ENCODE data around the gene DENND2D. TPM values are rescaled to one million over a fixed set of nuclear protein-coding genes. Genes with fewer than 3 reads are reported as not detected.

Gene DENND2D
- total and polyA plus RNA-seq, 10 of the 15 experiments (the other 5 are each of a cell fraction or from before 2014, with no cell fraction given): 149 to 375 (median 172) TPM

DNA sequence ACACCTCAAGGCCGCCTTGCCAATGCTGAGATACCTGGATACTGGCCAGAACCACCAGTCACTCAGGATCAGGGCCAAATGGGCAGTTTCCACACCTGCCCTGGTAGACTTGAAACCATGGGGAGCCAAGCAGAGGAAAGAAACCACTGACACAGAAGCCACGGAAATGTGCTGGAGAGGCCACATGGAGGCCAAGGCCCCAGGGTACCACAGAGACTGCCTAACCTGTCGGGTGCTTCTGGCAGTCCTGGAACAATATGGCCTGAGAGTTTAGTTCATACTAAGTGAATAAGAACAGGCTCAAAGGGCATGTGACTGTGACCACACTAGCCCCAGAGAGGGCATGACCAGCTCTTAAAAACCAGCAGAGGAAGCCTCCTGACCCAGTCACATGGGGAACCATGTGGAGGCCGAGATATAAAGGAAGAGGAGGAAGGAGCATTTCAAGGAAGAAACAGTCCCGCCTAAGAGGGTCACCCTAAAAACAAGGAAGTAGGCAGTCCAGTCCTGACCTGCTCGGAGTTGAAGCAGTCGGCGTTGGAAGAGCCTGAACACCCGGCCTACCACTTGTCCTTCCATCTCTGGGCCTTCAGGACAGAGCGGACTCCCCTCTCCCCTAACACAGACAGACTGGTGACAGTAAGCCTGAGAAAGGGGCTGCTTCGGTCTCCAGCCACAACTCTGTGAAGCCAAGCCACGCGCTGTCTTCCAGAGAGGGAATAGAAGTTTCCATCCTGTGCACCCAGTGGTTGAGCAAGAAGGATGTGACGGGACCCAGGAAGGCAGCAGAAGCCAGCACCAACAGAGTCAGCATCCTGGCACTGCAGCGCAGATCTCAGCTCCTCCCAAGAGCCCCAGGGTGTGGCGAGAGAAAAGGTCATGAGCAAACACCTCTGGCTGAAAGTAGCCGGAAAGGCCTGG, at the start of gene DENND2D (continued):
- TF ChIP-seq ASH2L (IDR thresholded peaks at IDR 0.05; ENCODE audit: borderline replicate concordance, low read depth): no peak
- TF ChIP-seq LARP7 (IDR thresholded peaks at IDR 0.05): peak; percentile 90; the same call in 1 of the 2 replicates
- TF ChIP-seq SUZ12 (IDR thresholded peaks at IDR 0.05; ENCODE audit: unreplicated experiment): no peak
- no peak for TF ChIP-seq JUND (IDR thresholded peaks at IDR 0.05; ENCODE audit: low read depth, low read length)
- no peak for TF ChIP-seq HDAC2 (IDR thresholded peaks at IDR 0.05)
- no peak for TF ChIP-seq SRF (IDR thresholded peaks at IDR 0.05; ENCODE audit: low read depth in 2 of 2, low read length in 2 of 2)
- peak; percentile 3; the same call in 1 of the 2 replicates for TF ChIP-seq BACH1 (IDR thresholded peaks at IDR 0.05; ENCODE audit: borderline replicate concordance)
- TF ChIP-seq FOXK2 (IDR thresholded peaks at IDR 0.05): no peak
- TF ChIP-seq, protein P1, sequence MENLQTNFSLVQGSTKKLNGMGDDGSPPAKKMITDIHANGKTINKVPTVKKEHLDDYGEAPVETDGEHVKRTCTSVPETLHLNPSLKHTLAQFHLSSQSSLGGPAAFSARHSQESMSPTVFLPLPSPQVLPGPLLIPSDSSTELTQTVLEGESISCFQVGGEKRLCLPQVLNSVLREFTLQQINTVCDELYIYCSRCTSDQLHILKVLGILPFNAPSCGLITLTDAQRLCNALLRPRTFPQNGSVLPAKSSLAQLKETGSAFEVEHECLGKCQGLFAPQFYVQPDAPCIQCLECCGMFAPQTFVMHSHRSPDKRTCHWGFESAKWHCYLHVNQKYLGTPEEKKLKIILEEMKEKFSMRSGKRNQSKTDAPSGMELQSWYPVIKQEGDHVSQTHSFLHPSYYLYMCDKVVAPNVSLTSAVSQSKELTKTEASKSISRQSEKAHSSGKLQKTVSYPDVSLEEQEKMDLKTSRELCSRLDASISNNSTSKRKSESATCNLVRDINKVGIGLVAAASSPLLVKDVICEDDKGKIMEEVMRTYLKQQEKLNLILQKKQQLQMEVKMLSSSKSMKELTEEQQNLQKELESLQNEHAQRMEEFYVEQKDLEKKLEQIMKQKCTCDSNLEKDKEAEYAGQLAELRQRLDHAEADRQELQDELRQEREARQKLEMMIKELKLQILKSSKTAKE (IDR thresholded peaks at IDR 0.05; ENCODE audit: low read depth, poor library complexity, severe bottlenecking): peak; percentile 39
- TF ChIP-seq, protein P2, sequence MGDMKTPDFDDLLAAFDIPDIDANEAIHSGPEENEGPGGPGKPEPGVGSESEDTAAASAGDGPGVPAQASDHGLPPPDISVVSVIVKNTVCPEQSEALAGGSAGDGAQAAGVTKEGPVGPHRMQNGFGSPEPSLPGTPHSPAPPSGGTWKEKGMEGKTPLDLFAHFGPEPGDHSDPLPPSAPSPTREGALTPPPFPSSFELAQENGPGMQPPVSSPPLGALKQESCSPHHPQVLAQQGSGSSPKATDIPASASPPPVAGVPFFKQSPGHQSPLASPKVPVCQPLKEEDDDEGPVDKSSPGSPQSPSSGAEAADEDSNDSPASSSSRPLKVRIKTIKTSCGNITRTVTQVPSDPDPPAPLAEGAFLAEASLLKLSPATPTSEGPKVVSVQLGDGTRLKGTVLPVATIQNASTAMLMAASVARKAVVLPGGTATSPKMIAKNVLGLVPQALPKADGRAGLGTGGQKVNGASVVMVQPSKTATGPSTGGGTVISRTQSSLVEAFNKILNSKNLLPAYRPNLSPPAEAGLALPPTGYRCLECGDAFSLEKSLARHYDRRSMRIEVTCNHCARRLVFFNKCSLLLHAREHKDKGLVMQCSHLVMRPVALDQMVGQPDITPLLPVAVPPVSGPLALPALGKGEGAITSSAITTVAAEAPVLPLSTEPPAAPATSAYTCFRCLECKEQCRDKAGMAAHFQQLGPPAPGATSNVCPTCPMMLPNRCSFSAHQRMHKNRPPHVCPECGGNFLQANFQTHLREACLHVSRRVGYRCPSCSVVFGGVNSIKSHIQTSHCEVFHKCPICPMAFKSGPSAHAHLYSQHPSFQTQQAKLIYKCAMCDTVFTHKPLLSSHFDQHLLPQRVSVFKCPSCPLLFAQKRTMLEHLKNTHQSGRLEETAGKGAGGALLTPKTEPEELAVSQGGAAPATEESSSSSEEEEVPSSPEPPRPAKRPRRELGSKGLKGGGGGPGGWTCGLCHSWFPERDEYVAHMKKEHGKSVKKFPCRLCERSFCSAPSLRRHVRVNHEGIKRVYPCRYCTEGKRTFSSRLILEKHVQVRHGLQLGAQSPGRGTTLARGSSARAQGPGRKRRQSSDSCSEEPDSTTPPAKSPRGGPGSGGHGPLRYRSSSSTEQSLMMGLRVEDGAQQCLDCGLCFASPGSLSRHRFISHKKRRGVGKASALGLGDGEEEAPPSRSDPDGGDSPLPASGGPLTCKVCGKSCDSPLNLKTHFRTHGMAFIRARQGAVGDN (IDR thresholded peaks at IDR 0.05): peak; percentile 98
- peak; percentile 83; the same call in 1 of the 2 replicates for TF ChIP-seq TAF1 (IDR thresholded peaks at IDR 0.05; ENCODE audit: borderline replicate concordance, low read depth, low read length)
- 0 out of 2 replicates have a peak, but pooled peaks have one; percentile 25 for TF ChIP-seq BCL11A (IDR thresholded peaks at IDR 0.05; ENCODE audit: low read depth, low read length)
- 0 out of 2 replicates have a peak, but pooled peaks have one; percentile 9 for TF ChIP-seq EED (IDR thresholded peaks at IDR 0.05; ENCODE audit: low read depth)
- TF ChIP-seq NFXL1 (IDR thresholded peaks at IDR 0.05; ENCODE audit: borderline replicate concordance): no peak
- peak; percentile 76 for TF ChIP-seq ATF7 (IDR thresholded peaks at IDR 0.05; ENCODE audit: low read depth)
- TF ChIP-seq, protein P3, sequence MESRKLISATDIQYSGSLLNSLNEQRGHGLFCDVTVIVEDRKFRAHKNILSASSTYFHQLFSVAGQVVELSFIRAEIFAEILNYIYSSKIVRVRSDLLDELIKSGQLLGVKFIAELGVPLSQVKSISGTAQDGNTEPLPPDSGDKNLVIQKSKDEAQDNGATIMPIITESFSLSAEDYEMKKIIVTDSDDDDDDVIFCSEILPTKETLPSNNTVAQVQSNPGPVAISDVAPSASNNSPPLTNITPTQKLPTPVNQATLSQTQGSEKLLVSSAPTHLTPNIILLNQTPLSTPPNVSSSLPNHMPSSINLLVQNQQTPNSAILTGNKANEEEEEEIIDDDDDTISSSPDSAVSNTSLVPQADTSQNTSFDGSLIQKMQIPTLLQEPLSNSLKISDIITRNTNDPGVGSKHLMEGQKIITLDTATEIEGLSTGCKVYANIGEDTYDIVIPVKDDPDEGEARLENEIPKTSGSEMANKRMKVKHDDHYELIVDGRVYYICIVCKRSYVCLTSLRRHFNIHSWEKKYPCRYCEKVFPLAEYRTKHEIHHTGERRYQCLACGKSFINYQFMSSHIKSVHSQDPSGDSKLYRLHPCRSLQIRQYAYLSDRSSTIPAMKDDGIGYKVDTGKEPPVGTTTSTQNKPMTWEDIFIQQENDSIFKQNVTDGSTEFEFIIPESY (IDR thresholded peaks at IDR 0.05): no peak
- TF ChIP-seq, protein P4, sequence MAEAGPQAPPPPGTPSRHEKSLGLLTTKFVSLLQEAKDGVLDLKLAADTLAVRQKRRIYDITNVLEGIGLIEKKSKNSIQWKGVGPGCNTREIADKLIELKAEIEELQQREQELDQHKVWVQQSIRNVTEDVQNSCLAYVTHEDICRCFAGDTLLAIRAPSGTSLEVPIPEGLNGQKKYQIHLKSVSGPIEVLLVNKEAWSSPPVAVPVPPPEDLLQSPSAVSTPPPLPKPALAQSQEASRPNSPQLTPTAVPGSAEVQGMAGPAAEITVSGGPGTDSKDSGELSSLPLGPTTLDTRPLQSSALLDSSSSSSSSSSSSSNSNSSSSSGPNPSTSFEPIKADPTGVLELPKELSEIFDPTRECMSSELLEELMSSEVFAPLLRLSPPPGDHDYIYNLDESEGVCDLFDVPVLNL (IDR thresholded peaks at IDR 0.05; ENCODE audit: low read depth, low read length): no peak
- peak; percentile 56 for TF ChIP-seq FOS (IDR thresholded peaks at IDR 0.05; ENCODE audit: borderline replicate concordance, extremely low read depth, insufficient read length)
- TF ChIP-seq SREBF1 (IDR thresholded peaks at IDR 0.05; ENCODE audit: low read length): no peak
- peak; percentile 70 for TF ChIP-seq NR2F1 (conservative IDR thresholded peaks at IDR 0.05)
- TF ChIP-seq RAD21 (IDR thresholded peaks at IDR 0.05; ENCODE audit: insufficient read depth, low read depth, low read length): peak; percentile 13; the same call in 1 of the 2 replicates
